ENCODE measurements around the gene HAUS7.

DNA sequence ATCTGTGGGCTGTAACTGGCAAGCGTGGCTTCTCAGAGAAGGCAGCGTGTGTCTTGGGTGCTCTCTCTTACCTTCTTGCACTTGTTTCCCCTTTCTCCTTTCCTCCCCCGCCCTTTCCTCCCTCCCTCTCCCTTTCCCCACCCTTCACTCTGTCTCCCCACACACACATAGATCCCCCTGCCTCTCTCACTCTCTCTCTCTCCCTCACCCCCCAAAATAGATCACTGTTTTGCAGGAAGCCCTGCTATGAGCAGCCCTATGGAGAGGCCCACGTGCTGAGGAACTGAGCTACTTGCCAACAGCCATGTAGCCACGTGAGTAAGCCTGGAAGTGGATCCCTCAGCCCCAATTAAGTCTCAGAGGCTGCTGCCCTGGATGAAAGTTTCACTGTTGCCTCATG lies 65.0 kb downstream of the HAUS7 start:
- TF ChIP-seq CTCF (IDR thresholded peaks at IDR 0.05): no peak
- no peak for TF ChIP-seq CBFB (CRISPR knock-in tag; IDR thresholded peaks at IDR 0.05; ENCODE audit: low read depth)
- no peak for TF ChIP-seq CREB1 (CRISPR knock-in tag; IDR thresholded peaks at IDR 0.05)
- no peak for TF ChIP-seq ZSCAN18 (CRISPR knock-in tag; IDR thresholded peaks at IDR 0.05)
- no peak for TF ChIP-seq E2F4 (CRISPR knock-in tag; IDR thresholded peaks at IDR 0.05; ENCODE audit: borderline replicate concordance, low read depth)
- TF ChIP-seq NR2C2 (CRISPR knock-in tag; IDR thresholded peaks at IDR 0.05): no peak
- TF ChIP-seq TCF7 (CRISPR knock-in tag; IDR thresholded peaks at IDR 0.05; ENCODE audit: low read depth): no peak
- TF ChIP-seq JUN (CRISPR knock-in tag; IDR thresholded peaks at IDR 0.05): no peak
- TF ChIP-seq KAT7 (CRISPR knock-in tag; IDR thresholded peaks at IDR 0.05; ENCODE audit: borderline replicate concordance): no peak
- TF ChIP-seq, protein P1, sequence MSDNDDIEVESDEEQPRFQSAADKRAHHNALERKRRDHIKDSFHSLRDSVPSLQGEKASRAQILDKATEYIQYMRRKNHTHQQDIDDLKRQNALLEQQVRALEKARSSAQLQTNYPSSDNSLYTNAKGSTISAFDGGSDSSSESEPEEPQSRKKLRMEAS (CRISPR knock-in tag; IDR thresholded peaks at IDR 0.05): no peak
- TF ChIP-seq, protein P2, sequence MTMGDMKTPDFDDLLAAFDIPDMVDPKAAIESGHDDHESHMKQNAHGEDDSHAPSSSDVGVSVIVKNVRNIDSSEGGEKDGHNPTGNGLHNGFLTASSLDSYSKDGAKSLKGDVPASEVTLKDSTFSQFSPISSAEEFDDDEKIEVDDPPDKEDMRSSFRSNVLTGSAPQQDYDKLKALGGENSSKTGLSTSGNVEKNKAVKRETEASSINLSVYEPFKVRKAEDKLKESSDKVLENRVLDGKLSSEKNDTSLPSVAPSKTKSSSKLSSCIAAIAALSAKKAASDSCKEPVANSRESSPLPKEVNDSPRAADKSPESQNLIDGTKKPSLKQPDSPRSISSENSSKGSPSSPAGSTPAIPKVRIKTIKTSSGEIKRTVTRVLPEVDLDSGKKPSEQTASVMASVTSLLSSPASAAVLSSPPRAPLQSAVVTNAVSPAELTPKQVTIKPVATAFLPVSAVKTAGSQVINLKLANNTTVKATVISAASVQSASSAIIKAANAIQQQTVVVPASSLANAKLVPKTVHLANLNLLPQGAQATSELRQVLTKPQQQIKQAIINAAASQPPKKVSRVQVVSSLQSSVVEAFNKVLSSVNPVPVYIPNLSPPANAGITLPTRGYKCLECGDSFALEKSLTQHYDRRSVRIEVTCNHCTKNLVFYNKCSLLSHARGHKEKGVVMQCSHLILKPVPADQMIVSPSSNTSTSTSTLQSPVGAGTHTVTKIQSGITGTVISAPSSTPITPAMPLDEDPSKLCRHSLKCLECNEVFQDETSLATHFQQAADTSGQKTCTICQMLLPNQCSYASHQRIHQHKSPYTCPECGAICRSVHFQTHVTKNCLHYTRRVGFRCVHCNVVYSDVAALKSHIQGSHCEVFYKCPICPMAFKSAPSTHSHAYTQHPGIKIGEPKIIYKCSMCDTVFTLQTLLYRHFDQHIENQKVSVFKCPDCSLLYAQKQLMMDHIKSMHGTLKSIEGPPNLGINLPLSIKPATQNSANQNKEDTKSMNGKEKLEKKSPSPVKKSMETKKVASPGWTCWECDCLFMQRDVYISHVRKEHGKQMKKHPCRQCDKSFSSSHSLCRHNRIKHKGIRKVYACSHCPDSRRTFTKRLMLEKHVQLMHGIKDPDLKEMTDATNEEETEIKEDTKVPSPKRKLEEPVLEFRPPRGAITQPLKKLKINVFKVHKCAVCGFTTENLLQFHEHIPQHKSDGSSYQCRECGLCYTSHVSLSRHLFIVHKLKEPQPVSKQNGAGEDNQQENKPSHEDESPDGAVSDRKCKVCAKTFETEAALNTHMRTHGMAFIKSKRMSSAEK (CRISPR knock-in tag; IDR thresholded peaks at IDR 0.05; ENCODE audit: borderline replicate concordance): no peak
- no peak for TF ChIP-seq FOXK1 (CRISPR knock-in tag; IDR thresholded peaks at IDR 0.05)
- TF ChIP-seq TP53 (CRISPR knock-in tag; IDR thresholded peaks at IDR 0.05): no peak
- TF ChIP-seq ARID4B (CRISPR knock-in tag; IDR thresholded peaks at IDR 0.05; ENCODE audit: borderline replicate concordance): no peak

All from WTC11 (cell line).